Measurements from ENCODE around the gene DYRK1B.
"Not testable (repeated sequence)": the region's sequence is repeated elsewhere in the genome, so short reads cannot be mapped to it uniquely, and the experiment has no call there.

DYRK1B gene

GRCh38 chr19:39820696-39821095 lies 13.3 kb downstream of the DYRK1B start:
- H3K36me3 Mint-ChIP-seq (ENCODE audit: low read depth), result peaks cover 27% of the 10 kb centered on the region
- H3K4me3 Mint-ChIP-seq, result no peak overlapping the region
- H3K9me3 Mint-ChIP-seq, result no peaks in the 10 kb centered on the region
- no peaks in the 10 kb centered on the region for H3K27me3 Mint-ChIP-seq
- no peak overlapping the region for H3K27ac Mint-ChIP-seq
- intact Hi-C loops (cut with micrococcal nuclease), result no loop called here
- peaks cover 21% of the 10 kb centered on the region for H3K4me1 Mint-ChIP-seq (ENCODE audit: low read depth)

DNA sequence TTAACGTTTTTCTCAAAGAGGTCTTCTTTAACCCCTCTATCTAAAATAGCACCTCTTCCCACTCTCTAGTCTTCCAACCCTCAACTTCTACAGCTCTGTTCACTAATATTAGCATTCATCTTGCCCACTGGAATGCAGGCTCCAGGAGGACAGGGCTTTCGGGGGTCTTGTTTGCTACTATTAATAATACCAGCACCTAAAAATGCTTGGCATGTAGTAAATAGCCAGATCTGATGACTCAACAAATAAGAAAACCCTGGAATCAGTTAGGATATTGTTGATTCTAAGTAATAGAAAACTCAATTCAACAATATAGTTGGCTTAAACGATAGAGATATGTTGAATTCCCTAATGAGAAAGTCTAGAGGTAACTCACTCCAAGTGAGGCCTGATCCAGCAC lies 14.2 kb downstream of the DYRK1B start:
- no peaks in the 10 kb centered on the region for H3K9me3 Mint-ChIP-seq
- intact Hi-C loops (cut with micrococcal nuclease), result no loop called here
- H3K27ac Mint-ChIP-seq, result no peak overlapping the region
- H3K36me3 Mint-ChIP-seq (ENCODE audit: low read depth), result peaks cover 20% of the 10 kb centered on the region
- peaks cover 16% of the 10 kb centered on the region for H3K4me1 Mint-ChIP-seq (ENCODE audit: low read depth)
- no peak overlapping the region for H3K4me3 Mint-ChIP-seq
- no peaks in the 10 kb centered on the region for H3K27me3 Mint-ChIP-seq

DNA sequence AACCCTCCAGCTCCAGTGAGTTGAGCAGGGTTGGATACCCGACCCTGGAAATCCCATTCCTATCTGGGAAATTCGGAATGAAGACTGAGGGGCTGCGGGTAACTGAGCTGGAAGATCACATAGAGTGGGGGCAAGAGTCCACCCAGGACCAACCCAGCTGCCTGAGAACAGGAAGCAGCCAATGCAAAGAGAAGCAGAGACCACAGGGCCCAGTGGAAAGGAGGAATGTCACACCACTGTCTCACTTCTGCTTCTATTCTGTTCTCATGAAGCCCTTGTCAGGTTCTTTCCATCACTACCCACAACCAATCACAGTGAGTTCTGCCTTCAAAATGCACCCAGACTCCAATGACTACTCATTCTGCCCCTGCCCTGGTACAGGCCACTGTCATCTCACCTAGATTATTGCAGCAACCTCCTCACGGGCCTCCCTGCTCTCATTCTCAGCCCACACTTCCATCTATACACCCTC lies 15.3 kb downstream of the DYRK1B start:
- no peaks in the 10 kb centered on the region for H3K27me3 Mint-ChIP-seq
- H3K4me1 Mint-ChIP-seq (ENCODE audit: low read depth), result peaks cover 16% of the 10 kb centered on the region
- no peak overlapping the region for H3K27ac Mint-ChIP-seq
- H3K9me3 Mint-ChIP-seq, result no peaks in the 10 kb centered on the region
- H3K36me3 Mint-ChIP-seq (ENCODE audit: low read depth), result peaks cover 20% of the 10 kb centered on the region
- intact Hi-C loops (cut with micrococcal nuclease), result no loop called here
- no peak overlapping the region for H3K4me3 Mint-ChIP-seq

GRCh38 chr19:39817888-39818561 lies 15.9 kb downstream of the DYRK1B start:
- no peak overlapping the region for H3K4me3 Mint-ChIP-seq
- H3K27ac Mint-ChIP-seq, result no peak overlapping the region
- intact Hi-C loops (cut with micrococcal nuclease), result no loop called here

DNA sequence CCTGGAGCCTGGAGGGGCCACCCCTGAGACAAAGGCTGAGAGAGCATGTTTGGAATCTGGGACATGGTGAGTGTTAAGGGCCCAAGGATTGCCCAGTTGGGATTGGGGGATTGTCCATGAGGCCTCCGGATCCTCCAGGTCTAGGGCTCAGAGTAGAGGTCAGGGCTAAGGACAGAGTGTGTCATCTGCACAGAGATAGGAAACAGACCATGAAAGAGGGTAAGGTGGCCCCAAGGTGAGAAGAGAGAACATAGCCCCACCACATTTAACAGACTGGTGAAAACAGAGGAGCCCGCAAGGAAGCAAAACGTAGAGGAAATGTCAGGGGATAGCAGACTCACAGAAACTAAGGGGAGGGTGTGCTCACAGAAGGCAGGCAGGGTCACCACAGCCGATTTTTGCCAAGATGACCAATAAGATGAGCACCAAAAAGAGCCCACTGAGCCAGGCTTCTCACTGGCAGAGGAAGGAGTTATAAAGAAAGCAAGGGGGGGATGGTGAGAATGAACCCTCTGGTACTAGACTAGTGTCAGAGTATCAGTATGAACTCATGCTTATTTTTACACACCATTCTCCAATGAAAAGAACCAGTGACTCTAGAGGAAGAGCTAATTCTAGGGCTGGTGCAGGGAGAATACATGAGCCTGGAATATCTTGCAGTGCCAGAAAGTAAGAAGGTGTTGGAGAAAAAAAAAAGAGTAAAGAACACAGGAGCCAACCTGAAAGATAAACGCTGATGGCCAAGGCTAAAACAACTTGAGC lies 17.5 kb downstream of the DYRK1B start:
- no peak overlapping the region for H3K27ac Mint-ChIP-seq
- intact Hi-C loops (cut with micrococcal nuclease), result no loop called here
- H3K27me3 Mint-ChIP-seq, result no peaks in the 10 kb centered on the region
- H3K36me3 Mint-ChIP-seq (ENCODE audit: low read depth), result peaks cover 20% of the 10 kb centered on the region
- H3K4me3 Mint-ChIP-seq, result no peak overlapping the region
- H3K9me3 Mint-ChIP-seq, result no peaks in the 10 kb centered on the region
- peaks cover 16% of the 10 kb centered on the region for H3K4me1 Mint-ChIP-seq (ENCODE audit: low read depth)

More at GRCh38 chr19:39817888-39818561, 15.9 kb downstream of the DYRK1B start:
- H3K9me3 Mint-ChIP-seq, result no peaks in the 10 kb centered on the region
- no peaks in the 10 kb centered on the region for H3K27me3 Mint-ChIP-seq
- peaks cover 16% of the 10 kb centered on the region for H3K4me1 Mint-ChIP-seq (ENCODE audit: low read depth)
- H3K36me3 Mint-ChIP-seq (ENCODE audit: low read depth), result peaks cover 20% of the 10 kb centered on the region

DNA sequence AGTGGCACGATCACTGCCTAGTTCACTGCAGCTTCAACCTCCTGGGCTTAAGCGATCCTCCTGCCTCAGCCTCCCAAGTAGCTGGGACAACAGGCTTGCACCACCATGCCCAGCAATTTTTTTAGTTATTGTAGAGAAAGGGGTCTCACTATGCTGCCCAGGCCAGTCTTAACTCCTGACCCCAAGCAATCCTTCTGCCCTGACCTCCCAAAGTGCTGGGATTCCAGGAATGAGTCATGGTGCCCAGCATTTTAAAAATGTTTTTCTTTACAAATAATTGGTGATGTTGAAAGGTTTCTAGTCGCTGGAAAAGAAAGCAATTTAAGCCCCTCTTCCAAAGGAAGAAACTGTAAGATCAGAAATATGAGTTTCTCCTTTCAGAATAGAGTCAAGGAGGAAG lies 19.4 kb downstream of the DYRK1B start:
- Mint-ChIP-seq H3K36me3 (ENCODE audit: low read depth) (peaks cover 20% of the 10 kb centered on the region), H3K27ac (no peak overlapping the region), H3K4me3 (no peak overlapping the region), H3K9me3 (no peaks in the 10 kb centered on the region), H3K4me1 (ENCODE audit: low read depth) (peaks cover 15% of the 10 kb centered on the region), H3K27me3 (no peaks in the 10 kb centered on the region)
- intact Hi-C loops (cut with micrococcal nuclease), result no loop called here

GRCh38 chr19:39814111-39814510 lies 19.9 kb downstream of the DYRK1B start:
- H3K9me3 Mint-ChIP-seq; H3K4me3 Mint-ChIP-seq; H3K27ac Mint-ChIP-seq; intact Hi-C loops (cut with micrococcal nuclease); H3K27me3 Mint-ChIP-seq: not testable (repeated sequence)
- peaks cover 10% of the 10 kb centered on the region for H3K4me1 Mint-ChIP-seq (ENCODE audit: low read depth)
- peaks cover 20% of the 10 kb centered on the region for H3K36me3 Mint-ChIP-seq (ENCODE audit: low read depth)

GRCh38 chr19:39813264-39813993 lies 20.5 kb downstream of the DYRK1B start:
- H3K27me3 Mint-ChIP-seq, result no peaks in the 10 kb centered on the region
- H3K4me1 Mint-ChIP-seq (ENCODE audit: low read depth), result peaks cover 3% of the 10 kb centered on the region
- H3K27ac Mint-ChIP-seq, result no peak overlapping the region
- no peak overlapping the region for H3K4me3 Mint-ChIP-seq
- H3K9me3 Mint-ChIP-seq, result no peaks in the 10 kb centered on the region
- H3K36me3 Mint-ChIP-seq (ENCODE audit: low read depth), result peaks cover 20% of the 10 kb centered on the region
- intact Hi-C loops (cut with micrococcal nuclease), result no loop called here

DNA sequence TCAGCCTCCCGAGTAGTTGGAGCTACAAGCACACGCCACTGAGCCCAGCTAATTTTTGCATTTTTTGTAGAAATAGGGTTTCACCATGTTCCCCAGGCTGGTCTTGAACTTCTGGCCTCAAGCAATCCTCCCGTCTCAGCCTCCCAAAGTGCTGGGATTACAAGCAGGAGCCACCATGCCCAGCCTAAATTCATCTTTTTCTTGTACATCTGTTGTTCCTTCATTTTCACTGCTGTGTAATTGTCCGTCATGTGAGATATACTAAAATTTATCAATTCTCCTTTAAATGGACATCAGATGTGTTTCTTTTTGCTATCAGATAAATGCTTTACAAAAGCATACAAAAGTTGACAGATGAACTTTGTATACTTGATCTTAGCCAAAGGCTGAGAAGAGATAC lies 22.9 kb downstream of the DYRK1B start:
- Mint-ChIP-seq H3K9me3 (no peaks in the 10 kb centered on the region), H3K27ac (no peak overlapping the region), H3K4me3 (no peak overlapping the region), H3K27me3 (no peaks in the 10 kb centered on the region), H3K4me1 (ENCODE audit: low read depth) (no peaks in the 10 kb centered on the region), H3K36me3 (ENCODE audit: low read depth) (peaks cover 5% of the 10 kb centered on the region)
- intact Hi-C loops (cut with micrococcal nuclease), result no loop called here

DNA sequence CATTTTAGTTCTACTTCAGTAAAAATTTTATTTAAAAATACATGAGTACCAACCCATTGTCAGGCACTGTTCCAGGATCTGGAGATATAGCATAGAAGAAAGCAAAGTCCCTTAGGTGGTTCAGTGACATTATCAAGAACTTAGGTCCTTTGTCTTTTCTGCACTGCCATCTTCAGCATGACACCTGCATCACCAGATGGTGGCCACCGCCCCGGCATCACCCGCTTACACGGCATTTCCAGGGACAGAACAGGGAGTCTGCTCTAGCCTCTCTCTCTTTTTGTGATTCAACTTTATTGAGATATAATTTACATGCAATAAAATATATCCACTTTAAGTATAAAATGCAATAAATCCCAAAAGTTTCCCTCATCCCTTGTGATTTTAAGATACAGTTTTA lies 23.5 kb downstream of the DYRK1B start:
- H3K9me3 Mint-ChIP-seq, result no peaks in the 10 kb centered on the region
- no peaks in the 10 kb centered on the region for H3K27me3 Mint-ChIP-seq
- no peaks in the 10 kb centered on the region for H3K4me1 Mint-ChIP-seq (ENCODE audit: low read depth)
- no peak overlapping the region for H3K27ac Mint-ChIP-seq
- intact Hi-C loops (cut with micrococcal nuclease), result no loop called here
- no peaks in the 10 kb centered on the region for H3K36me3 Mint-ChIP-seq (ENCODE audit: low read depth)
- H3K4me3 Mint-ChIP-seq, result no peak overlapping the region

DNA sequence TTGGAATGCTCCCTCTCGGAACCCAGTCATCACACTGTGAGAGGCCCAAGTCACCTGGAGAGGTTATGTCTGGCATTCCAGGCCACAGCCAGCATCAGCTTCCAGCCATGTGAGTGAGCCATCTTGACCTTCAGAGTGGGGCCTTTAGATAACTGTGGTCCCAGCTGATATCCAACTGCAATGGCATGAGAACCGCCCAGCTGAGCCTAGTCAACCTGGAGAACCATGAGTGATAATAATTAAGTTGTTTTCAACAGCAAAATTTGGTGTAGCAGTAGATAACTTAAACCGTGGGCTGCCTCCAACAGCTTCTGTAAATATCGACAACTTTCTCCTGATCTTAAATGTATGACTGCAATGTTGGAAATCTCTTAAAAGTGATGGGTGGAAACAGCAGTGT lies 24.6 kb downstream of the DYRK1B start:
- Mint-ChIP-seq H3K27me3 (no peaks in the 10 kb centered on the region), H3K9me3 (no peaks in the 10 kb centered on the region), H3K4me3 (no peak overlapping the region), H3K4me1 (ENCODE audit: low read depth) (no peaks in the 10 kb centered on the region), H3K36me3 (ENCODE audit: low read depth) (no peaks in the 10 kb centered on the region), H3K27ac (no peak overlapping the region)
- intact Hi-C loops (cut with micrococcal nuclease), result no loop called here

DNA sequence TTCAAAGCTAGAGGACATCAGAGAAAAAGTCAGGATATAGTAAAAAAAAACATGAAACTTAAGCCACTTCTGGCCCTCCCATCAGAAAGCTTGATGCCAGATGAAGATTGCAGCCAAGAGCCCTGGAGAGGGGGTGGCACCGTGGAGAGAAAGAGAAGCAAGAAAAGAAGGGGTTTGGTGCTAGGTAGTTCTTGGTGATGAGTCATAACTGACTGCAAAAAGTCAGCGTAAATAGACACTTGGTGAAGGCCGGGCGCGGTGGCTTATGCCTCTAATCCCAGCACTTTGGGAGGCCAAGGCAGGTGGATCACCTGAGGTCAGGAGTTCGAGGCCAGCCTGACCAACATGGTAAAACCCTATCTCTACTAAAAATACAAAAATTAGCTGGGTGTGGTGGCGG lies 25.3 kb downstream of the DYRK1B start:
- H3K9me3 Mint-ChIP-seq, H3K4me3 Mint-ChIP-seq: not testable (repeated sequence)

GRCh38 chr19:39807846-39808364 lies 26.1 kb downstream of the DYRK1B start:
- Mint-ChIP-seq H3K27me3 (peaks cover 1% of the 10 kb centered on the region), H3K27ac (no peak overlapping the region), H3K4me1 (ENCODE audit: low read depth) (no peaks in the 10 kb centered on the region), H3K4me3 (no peak overlapping the region), H3K36me3 (ENCODE audit: low read depth) (no peaks in the 10 kb centered on the region), H3K9me3 (no peaks in the 10 kb centered on the region)
- intact Hi-C loops (cut with micrococcal nuclease), result no loop called here

More for the DNA sequence above, 25.3 kb downstream of the DYRK1B start:
- intact Hi-C loops (cut with micrococcal nuclease); H3K4me1 Mint-ChIP-seq (ENCODE audit: low read depth); H3K27me3 Mint-ChIP-seq; H3K36me3 Mint-ChIP-seq (ENCODE audit: low read depth); H3K27ac Mint-ChIP-seq: not testable (repeated sequence)

DNA sequence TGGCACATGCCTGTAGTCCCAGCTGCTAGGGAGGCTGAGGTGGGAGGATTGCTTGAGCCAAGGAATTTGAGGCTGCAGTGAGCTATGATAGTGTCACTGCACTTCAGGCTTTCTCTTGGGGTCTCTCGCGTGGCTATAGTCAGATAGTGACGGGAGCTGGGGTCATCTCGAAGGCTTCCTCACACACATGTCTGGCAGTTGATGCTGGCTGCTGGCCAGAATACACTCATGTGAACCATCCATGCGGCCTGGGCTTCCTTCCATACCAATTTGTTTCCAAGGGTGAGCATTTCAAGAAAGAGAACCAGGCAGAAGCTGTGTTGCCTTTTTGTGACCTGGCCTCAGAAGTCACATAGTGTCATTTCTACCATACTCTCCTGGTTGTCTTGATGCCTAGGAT lies 28.9 kb downstream of the DYRK1B start:
- H3K9me3 Mint-ChIP-seq, result no peaks in the 10 kb centered on the region
- H3K4me1 Mint-ChIP-seq (ENCODE audit: low read depth), result no peaks in the 10 kb centered on the region
- H3K27ac Mint-ChIP-seq, result no peak overlapping the region
- intact Hi-C loops (cut with micrococcal nuclease), result no loop called here
- H3K36me3 Mint-ChIP-seq (ENCODE audit: low read depth), result no peaks in the 10 kb centered on the region
- H3K4me3 Mint-ChIP-seq, result no peak overlapping the region
- peaks cover 8% of the 10 kb centered on the region for H3K27me3 Mint-ChIP-seq
